H1 (cell line): ENCODE measurements around the gene OBSL1. TPM values are rescaled to one million over a fixed set of nuclear protein-coding genes. Genes with fewer than 3 reads are reported as not detected.

ENCODE experiments used
- CTCF ChIA-PET: fragments of 300-600 bp; sonication (Branson Sonifier 250); formaldehyde crosslinking; loops from one replicate; lab custom pipeline; 2021; ENCODE audit not compliant: partially characterized antibody; lab: Charles Lee
- POLR2A ChIA-PET: fragments of 300-600 bp; sonication (Branson Sonifier 250); formaldehyde crosslinking; loops from one replicate; lab custom pipeline; 2021; ENCODE audit warnings: inconsistent platforms; ENCODE audit not compliant: partially characterized antibody; lab: Charles Lee
- DNase-seq, 2 experiments: peaks; one replicate each; pipeline versions ENCODE4 v3.0.0 to v3.0.0-alpha.2; 2010 to 2022; ENCODE audit warnings: low spot score in 2 of 2, low read depth in 1 of 2, mixed read lengths in 1 of 2
- FAIRE-seq: peaks from 2 replicates; lab custom pipeline; 2011; peaks lifted over from hg19 to GRCh38; lab: Jason Lieb, UNC
- H2AFZ ChIP-seq: 2 replicates; pipeline ENCODE4 v1.8.1; 2012; ENCODE audit warnings: low read length, inconsistent platforms
- H2AK5ac ChIP-seq: 2 replicates; pipeline ENCODE4 v1.6.1; 2013; ENCODE audit warnings: low read depth, low read length
- H2BK120ac ChIP-seq: replicated peaks from 2 replicates; pipeline ENCODE3; 2013; ENCODE audit warnings: low read depth, low read length, inconsistent platforms
- H2BK12ac ChIP-seq: 2 replicates; pipeline ENCODE4 v1.6.1; 2013; ENCODE audit warnings: low read depth, low read length
- H2BK15ac ChIP-seq: 2 replicates; pipeline ENCODE4 v1.6.1; 2013; ENCODE audit warnings: low read length
- H2BK20ac ChIP-seq: 2 replicates; pipeline ENCODE4 v1.6.1; 2013; ENCODE audit warnings: low read length
- H2BK5ac ChIP-seq: 2 replicates; pipeline ENCODE4 v1.6.1; 2013; ENCODE audit warnings: low read depth, low read length
- H3K14ac ChIP-seq: 2 replicates; pipeline ENCODE4 v1.6.1; 2013; ENCODE audit warnings: inconsistent platforms; ENCODE audit not compliant: insufficient read length
- H3K18ac ChIP-seq: 2 replicates; pipeline ENCODE4 v1.6.1; 2013; ENCODE audit warnings: low read length; ENCODE audit errors: extremely low read depth
- H3K23ac ChIP-seq: 2 replicates; pipeline ENCODE4 v1.6.1; 2013; ENCODE audit warnings: inconsistent platforms; ENCODE audit not compliant: insufficient read length
- H3K23me2 ChIP-seq: 2 replicates; pipeline ENCODE4 v1.6.1; 2013; ENCODE audit warnings: low read depth, low read length
- H3K27ac ChIP-seq: 2 replicates; pipeline ENCODE4 v1.6.1; 2011; ENCODE audit warnings: low read depth, low read length, inconsistent platforms
- H3K27me3 ChIP-seq, 4 experiments: replicated peaks in 1 of 4; 1 replicate in 1 of 4; 2 replicates in 3 of 4; pipeline versions ENCODE4 v1.6.1 to v1.8.1; 2011 to 2013; ENCODE audit warnings: low read length in 3 of 4, mild to moderate bottlenecking in 3 of 4, inconsistent platforms in 2 of 4, mixed read lengths in 2 of 4, moderate library complexity in 1 of 4; ENCODE audit not compliant: control insufficient read depth in 3 of 4, insufficient read depth in 3 of 4; ENCODE audit errors: extremely low read depth in 1 of 4
- H3K36me3 ChIP-seq, 4 experiments: 2 replicates each; pipeline versions ENCODE4 v1.6.1 to v1.8.1; 2011 to 2013; ENCODE audit warnings: mild to moderate bottlenecking in 4 of 4, low read length in 3 of 4, moderate library complexity in 2 of 4, control low read depth in 1 of 4, inconsistent platforms in 1 of 4; ENCODE audit not compliant: insufficient read depth in 4 of 4, control insufficient read depth in 2 of 4
- H3K4ac ChIP-seq: replicated peaks from 2 replicates; pipeline ENCODE3; 2013; ENCODE audit warnings: low read length, low read depth, mixed read lengths, inconsistent platforms; ENCODE audit not compliant: insufficient read length
- H3K4me1 ChIP-seq, 4 experiments: replicated peaks in 1 of 4; 1 replicate in 1 of 4; 2 replicates in 3 of 4; pipeline versions ENCODE4 v1.6.1 to v1.8.1; 2011 to 2013; ENCODE audit warnings: low read length in 3 of 4, inconsistent platforms in 2 of 4, mixed read lengths in 1 of 4; ENCODE audit not compliant: insufficient read depth in 4 of 4, control insufficient read depth in 3 of 4
- H3K4me2 ChIP-seq, 2 experiments: 2 replicates each; pipeline versions ENCODE4 v1.6.1 to v1.8.1; 2011 to 2013; ENCODE audit warnings: low read depth in 2 of 2, low read length in 2 of 2, control low read depth in 1 of 2, inconsistent platforms in 1 of 2, mild to moderate bottlenecking in 1 of 2; ENCODE audit not compliant: insufficient read depth in 1 of 2
- H3K4me3 ChIP-seq, 4 experiments: fragments of 200-600, 300-600 bp in 1 of 4; sonication (generic), shearing (Covaris generic), sonication (Bioruptor Twin) in 1 of 4; 2 replicates each; pipeline versions ENCODE4 v1.5.1 to v1.8.1; 2011 to 2016; ENCODE audit warnings: low read length in 4 of 4, low read depth in 3 of 4, control low read depth in 2 of 4, inconsistent platforms in 2 of 4, mild to moderate bottlenecking in 2 of 4, mixed read lengths in 1 of 4, moderate library complexity in 1 of 4; ENCODE audit not compliant: insufficient read depth in 2 of 4; ENCODE audit errors: extremely low read depth in 1 of 4
- H3K56ac ChIP-seq: replicated peaks from 2 replicates; pipeline ENCODE3; 2013; ENCODE audit warnings: low read depth, mild to moderate bottlenecking, mixed read lengths, low read length, inconsistent platforms; ENCODE audit not compliant: insufficient read length
- H3K79me1 ChIP-seq: 2 replicates; pipeline ENCODE4 v1.6.1; 2013; ENCODE audit warnings: low read depth, low read length, control low read depth
- H3K79me2 ChIP-seq, 2 experiments: 2 replicates each; pipeline versions ENCODE4 v1.6.1 to v1.8.1; 2012 to 2013; ENCODE audit warnings: low read length in 2 of 2, mild to moderate bottlenecking in 2 of 2, inconsistent platforms in 1 of 2; ENCODE audit not compliant: insufficient read depth in 2 of 2, control insufficient read depth in 1 of 2
- H3K9ac ChIP-seq, 4 experiments: replicated peaks in 1 of 4; 1 replicate in 1 of 4; 2 replicates in 3 of 4; pipeline versions ENCODE4 v1.6.1 to v1.8.1; 2011 to 2013; ENCODE audit warnings: low read depth in 3 of 4, low read length in 3 of 4, control low read depth in 2 of 4, mild to moderate bottlenecking in 2 of 4, moderate library complexity in 2 of 4, inconsistent platforms in 1 of 4; ENCODE audit errors: extremely low read depth in 1 of 4
- H3K9me3 ChIP-seq, 2 experiments: 2 replicates each; pipeline versions ENCODE4 v1.6.1 to v1.8.1; 2012 to 2013; ENCODE audit warnings: mild to moderate bottlenecking in 2 of 2, moderate library complexity in 2 of 2, control low read depth in 1 of 2, inconsistent platforms in 1 of 2, low read depth in 1 of 2, low read length in 1 of 2, mixed read lengths in 1 of 2; ENCODE audit not compliant: insufficient read depth in 2 of 2
- H4K20me1 ChIP-seq, 2 experiments: replicated peaks in 1 of 2; 2 replicates each; pipeline versions ENCODE3 to v1.8.1; 2011 to 2013; ENCODE audit warnings: inconsistent platforms in 2 of 2, low read length in 2 of 2, mild to moderate bottlenecking in 1 of 2; ENCODE audit not compliant: insufficient read depth in 2 of 2, control insufficient read depth in 1 of 2
- H4K5ac ChIP-seq: 2 replicates; pipeline ENCODE4 v1.6.1; 2013; ENCODE audit warnings: low read length, low read depth, mixed read lengths, inconsistent platforms; ENCODE audit not compliant: insufficient read length
- H4K8ac ChIP-seq: 2 replicates; pipeline ENCODE4 v1.8.0; 2013; ENCODE audit warnings: mild to moderate bottlenecking, moderate library complexity, low read length, inconsistent platforms; ENCODE audit not compliant: insufficient read depth; ENCODE audit errors: extremely low read depth
- H4K91ac ChIP-seq: replicated peaks from 2 replicates; pipeline ENCODE3; 2013; ENCODE audit warnings: low read length, mixed read lengths, inconsistent platforms; ENCODE audit not compliant: insufficient read length
- CHD1 ChIP-seq: IDR thresholded peaks from 2 replicates; pipeline ENCODE4 v1.6.1; 2012; ENCODE audit warnings: low read depth, low read length, improper control_type of control experiment
- CTCF ChIP-seq, 3 experiments: IDR thresholded peaks; 1 replicate in 2 of 3; 2 replicates in 1 of 3; pipeline versions ENCODE4 v1.5.1 to v1.6.1; 2011; ENCODE audit warnings: low read length in 3 of 3, mild to moderate bottlenecking in 3 of 3, inconsistent platforms in 2 of 3, low read depth in 1 of 3, moderate library complexity in 1 of 3; ENCODE audit not compliant: insufficient read depth in 1 of 3; ENCODE audit errors: control extremely low read depth in 1 of 3
- KDM1A ChIP-seq: fragments of 200-600, 300-600 bp; sonication (generic); IDR thresholded peaks from 2 replicates; pipeline ENCODE4 v1.7.1; 2016; ENCODE audit warnings: mild to moderate bottlenecking, low read length, borderline replicate concordance
- RFX5 ChIP-seq: IDR thresholded peaks from 2 replicates; pipeline ENCODE4 v1.6.1; 2011; ENCODE audit warnings: low read depth, low read length, improper control_type of control experiment, borderline replicate concordance
- SAP30 ChIP-seq: fragments of 300-600 bp; sonication (generic); IDR thresholded peaks from 2 replicates; pipeline ENCODE4 v1.7.1; 2012; ENCODE audit warnings: low read length, moderate library complexity, mild to moderate bottlenecking, inconsistent platforms; ENCODE audit not compliant: insufficient read depth, insufficient replicate concordance
- TBP ChIP-seq: IDR thresholded peaks from 2 replicates; pipeline ENCODE4 v1.6.1; 2011; ENCODE audit warnings: low read depth, low read length, improper control_type of control experiment
- TEAD4 ChIP-seq: IDR thresholded peaks from 2 replicates; pipeline ENCODE4 v1.6.1; 2012; ENCODE audit warnings: low read depth, low read length, inconsistent platforms, mixed read lengths
- WGBS, 2 experiments: shearing (Covaris generic) in 1 of 2; methylation state at CpG; one replicate each; pipeline versions ENCODE4 v1.1.6 to v1.1.7; 2013 to 2015; ENCODE audit warnings: low lambda C conversion rate in 2 of 2, mixed read lengths in 2 of 2, inconsistent platforms in 1 of 2, low coverage in 1 of 2, missing lambda C conversion rate in 1 of 2; ENCODE audit not compliant: insufficient replicate concordance in 2 of 2, insufficient coverage in 1 of 2, insufficient read length in 1 of 2; ENCODE audit errors: extremely low coverage in 1 of 2, missing lambda C conversion rate in 1 of 2; 5-methylcytosine and 5-hydroxymethylcytosine counted together
- polyA plus RNA-seq, 7 experiments: library from polyadenylated mRNA; depleted of rRNA in 3 of 7; stranded (reverse) in 5 of 7; unstranded in 2 of 7; fragments of >200 nt in 5 of 7; fragments of 200-250 nt in 2 of 7; gene quantifications; 1 replicate in 5 of 7; 2 replicates in 1 of 7; 4 replicates in 1 of 7; pipeline versions ENCODE4 v1.2.1 to v1.2.3, GENCODE V29; 2011 to 2013; ENCODE audit warnings: missing spikeins in 2 of 7, mixed read lengths in 2 of 7
- total RNA-seq: library from RNA; stranded (reverse); fragmentation: NEBNext Ultra II Directional; extraction: Animal tissue kit (Norgen Biotek cat#: 25700); gene quantifications from 2 replicates; pipeline ENCODE4 v1.2.1, GENCODE V29; 2021
- TF ChIP-seq, protein P1 (sequence below): IDR thresholded peaks from 2 replicates; pipeline ENCODE4 v1.6.1; 2012; ENCODE audit warnings: inconsistent platforms

The OBSL1 gene
- total and polyA plus RNA-seq, 2 of the 8 experiments (the other 6 are each of a cell fraction or from before 2014, with no cell fraction given) = 116 to 127 TPM

DNA sequence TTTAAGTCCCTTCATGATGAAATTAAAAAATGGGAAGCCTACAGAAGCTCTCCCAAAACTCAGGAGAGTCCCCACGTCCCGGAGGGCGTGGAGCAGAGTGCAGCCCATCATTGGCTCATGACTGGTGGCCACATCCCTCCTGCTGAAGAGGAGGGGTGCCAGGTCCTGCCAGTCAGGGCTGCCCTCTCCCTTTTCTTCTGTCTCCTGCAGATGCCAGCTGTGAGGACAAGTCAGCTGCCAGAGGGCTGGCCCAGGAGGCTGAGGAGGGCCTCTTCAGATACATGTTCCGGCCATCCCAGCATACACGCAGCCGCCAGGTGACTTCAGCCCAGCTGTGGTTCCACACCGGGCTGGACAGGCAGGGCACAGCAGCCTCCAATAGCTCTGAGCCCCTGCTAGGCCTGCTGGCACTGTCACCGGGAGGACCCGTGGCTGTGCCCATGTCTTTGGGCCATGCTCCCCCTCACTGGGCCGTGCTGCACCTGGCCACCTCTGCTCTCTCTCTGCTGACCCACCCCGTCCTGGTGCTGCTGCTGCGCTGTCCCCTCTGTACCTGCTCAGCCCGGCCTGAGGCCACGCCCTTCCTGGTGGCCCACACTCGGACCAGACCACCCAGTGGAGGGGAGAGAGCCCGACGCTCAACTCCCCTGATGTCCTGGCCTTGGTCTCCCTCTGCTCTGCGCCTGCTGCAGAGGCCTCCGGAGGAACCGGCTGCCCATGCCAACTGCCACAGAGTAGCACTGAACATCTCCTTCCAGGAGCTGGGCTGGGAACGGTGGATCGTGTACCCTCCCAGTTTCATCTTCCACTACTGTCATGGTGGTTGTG is 3.4 kb upstream of the OBSL1 start:
- 90% methylated on average over 21 of the region's 22 CpGs; no CpG with 5 or more reads in 1 of the 2 experiments for WGBS, 2 experiments
- no peak overlapping the region for H2BK5ac ChIP-seq
- H3K27ac ChIP-seq = no peak overlapping the region
- H3K27me3 ChIP-seq = peaks cover 0 to 2% (median 0%) of the 10 kb centered on the region in 4 experiments; a peak in 2 of 7 replicates
- no peak overlapping the region; the same call in none of the 2 replicates for H3K18ac ChIP-seq
- no peak overlapping the region for H3K23ac ChIP-seq
- peaks cover 10% of the 10 kb centered on the region; the same call in 1 of the 2 replicates for H3K23me2 ChIP-seq
- H3K4ac ChIP-seq = no peak overlapping the region
- H4K8ac ChIP-seq = no peak overlapping the region; the same call in 1 of the 2 replicates
- ChIA-PET POLR2A (interaction anchor here (1.2 to 18.6 kb wide), 4 partner anchors 16 to 33 kb away, joined by 3 to 293 read pairs (median 22); partner anchors contain the start of gene STK11IP), CTCF (interaction anchor here (0.6 to 4.3 kb wide), 7 partner anchors 10 to 81 kb away, joined by 3 to 64 read pairs (median 6); partner anchors contain the start of gene STK11IP)
- no peak overlapping the region for H2AFZ ChIP-seq
- peaks cover 0 to 2% (median 0%) of the 10 kb centered on the region in 4 experiments; a peak in 1 of 8 replicates for H3K36me3 ChIP-seq
- peak overlapping the region; percentile 78; the same call in 1 of the 2 replicates for H2AK5ac ChIP-seq
- H3K9me3 ChIP-seq = no peaks in the 10 kb centered on the region
- H4K91ac ChIP-seq = peak overlapping the region; percentile 17
- peaks cover 7 to 33% (median 25%) of the 10 kb centered on the region in 4 experiments for H3K4me1 ChIP-seq
- no peak overlapping the region for H3K14ac ChIP-seq
- H3K79me1 ChIP-seq = no peaks in the 10 kb centered on the region
- peak overlapping the region; percentile 19 for H2BK15ac ChIP-seq
- H4K20me1 ChIP-seq = no peaks in the 10 kb centered on the region
- DNase-seq (no peak), FAIRE-seq (no peak)
- no peak overlapping the region for H3K4me3 ChIP-seq
- H2BK12ac ChIP-seq = peak overlapping the region; percentile 92; the same call in 1 of the 2 replicates
- H3K9ac ChIP-seq = no peak overlapping the region
- H3K4me2 ChIP-seq = no peak overlapping the region
- no peak overlapping the region for H4K5ac ChIP-seq
- peak overlapping the region; percentile 66; the same call in 1 of the 2 replicates for H2BK20ac ChIP-seq
- H3K56ac ChIP-seq = no peak overlapping the region
- H3K79me2 ChIP-seq = peaks cover 0 to 2% of the 10 kb centered on the region in 2 experiments; a peak in 2 of 4 replicates
- H2BK120ac ChIP-seq = no peak overlapping the region
- TF ChIP-seq, protein P1, sequence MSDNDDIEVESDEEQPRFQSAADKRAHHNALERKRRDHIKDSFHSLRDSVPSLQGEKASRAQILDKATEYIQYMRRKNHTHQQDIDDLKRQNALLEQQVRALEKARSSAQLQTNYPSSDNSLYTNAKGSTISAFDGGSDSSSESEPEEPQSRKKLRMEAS = no peak
- TF ChIP-seq TBP (no peak), CHD1 (no peak), SAP30 (no peak), TEAD4 (no peak), CTCF (IDR thresholded peaks at IDR 0.05; ENCODE audit: control extremely low read depth in 1 of 3, insufficient read depth in 1 of 3, low read depth in 1 of 3, low read length in 3 of 3) (no peak), RFX5 (no peak), KDM1A (no peak)
